Fibroblast of villous mesenchyme (primary cell): ENCODE measurements around the gene TRIML2. TPM values are rescaled to one million over a fixed set of nuclear protein-coding genes. Genes with fewer than 3 reads are reported as not detected.

Source experiments
- DNase-seq: peaks from one replicate; pipeline ENCODE4 v3.0.0-alpha.2; 2010; ENCODE audit warnings: low read depth
- H3K4me3 ChIP-seq: 2 replicates; pipeline ENCODE4 v1.5.1; 2011; ENCODE audit warnings: low read depth, mild to moderate bottlenecking, low read length
- total RNA-seq: library from RNA; depleted of rRNA; stranded (reverse); fragments of >200 nt; gene quantifications from 2 replicates; pipeline ENCODE4 v1.2.3, GENCODE V29; 2012
- TF ChIP-seq, protein P1 (sequence below): IDR thresholded peaks from 2 replicates; pipeline ENCODE4 v1.5.1; 2012; ENCODE audit warnings: low read depth, mild to moderate bottlenecking, low read length; ENCODE audit not compliant: insufficient read depth

The TRIML2 gene
- total RNA-seq, 1 donor, result not detected

DNA sequence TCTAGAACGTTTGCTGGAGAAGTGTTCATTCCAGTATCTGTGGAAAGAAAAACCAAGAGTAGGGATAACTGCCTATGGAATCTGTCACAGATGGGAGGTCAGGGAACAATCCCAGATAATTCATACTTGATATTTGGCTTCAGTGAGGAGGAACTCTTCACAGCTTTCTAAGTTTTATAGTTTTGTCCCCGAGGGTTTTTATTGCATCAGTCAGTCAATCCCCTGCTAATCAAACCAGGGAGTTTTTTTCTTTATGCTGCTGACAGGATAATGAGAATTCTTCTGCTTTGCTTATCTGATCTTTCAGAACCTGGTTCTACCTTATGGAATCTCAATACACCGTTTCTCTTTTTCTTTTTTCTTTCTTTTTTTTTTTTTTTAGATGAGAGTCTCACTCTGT, 633 bp upstream of the TRIML2 start:
- no peak for DNase-seq
- H3K4me3 ChIP-seq, result no peak overlapping the region
- TF ChIP-seq, protein P1, sequence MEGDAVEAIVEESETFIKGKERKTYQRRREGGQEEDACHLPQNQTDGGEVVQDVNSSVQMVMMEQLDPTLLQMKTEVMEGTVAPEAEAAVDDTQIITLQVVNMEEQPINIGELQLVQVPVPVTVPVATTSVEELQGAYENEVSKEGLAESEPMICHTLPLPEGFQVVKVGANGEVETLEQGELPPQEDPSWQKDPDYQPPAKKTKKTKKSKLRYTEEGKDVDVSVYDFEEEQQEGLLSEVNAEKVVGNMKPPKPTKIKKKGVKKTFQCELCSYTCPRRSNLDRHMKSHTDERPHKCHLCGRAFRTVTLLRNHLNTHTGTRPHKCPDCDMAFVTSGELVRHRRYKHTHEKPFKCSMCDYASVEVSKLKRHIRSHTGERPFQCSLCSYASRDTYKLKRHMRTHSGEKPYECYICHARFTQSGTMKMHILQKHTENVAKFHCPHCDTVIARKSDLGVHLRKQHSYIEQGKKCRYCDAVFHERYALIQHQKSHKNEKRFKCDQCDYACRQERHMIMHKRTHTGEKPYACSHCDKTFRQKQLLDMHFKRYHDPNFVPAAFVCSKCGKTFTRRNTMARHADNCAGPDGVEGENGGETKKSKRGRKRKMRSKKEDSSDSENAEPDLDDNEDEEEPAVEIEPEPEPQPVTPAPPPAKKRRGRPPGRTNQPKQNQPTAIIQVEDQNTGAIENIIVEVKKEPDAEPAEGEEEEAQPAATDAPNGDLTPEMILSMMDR, result no peak

DNA sequence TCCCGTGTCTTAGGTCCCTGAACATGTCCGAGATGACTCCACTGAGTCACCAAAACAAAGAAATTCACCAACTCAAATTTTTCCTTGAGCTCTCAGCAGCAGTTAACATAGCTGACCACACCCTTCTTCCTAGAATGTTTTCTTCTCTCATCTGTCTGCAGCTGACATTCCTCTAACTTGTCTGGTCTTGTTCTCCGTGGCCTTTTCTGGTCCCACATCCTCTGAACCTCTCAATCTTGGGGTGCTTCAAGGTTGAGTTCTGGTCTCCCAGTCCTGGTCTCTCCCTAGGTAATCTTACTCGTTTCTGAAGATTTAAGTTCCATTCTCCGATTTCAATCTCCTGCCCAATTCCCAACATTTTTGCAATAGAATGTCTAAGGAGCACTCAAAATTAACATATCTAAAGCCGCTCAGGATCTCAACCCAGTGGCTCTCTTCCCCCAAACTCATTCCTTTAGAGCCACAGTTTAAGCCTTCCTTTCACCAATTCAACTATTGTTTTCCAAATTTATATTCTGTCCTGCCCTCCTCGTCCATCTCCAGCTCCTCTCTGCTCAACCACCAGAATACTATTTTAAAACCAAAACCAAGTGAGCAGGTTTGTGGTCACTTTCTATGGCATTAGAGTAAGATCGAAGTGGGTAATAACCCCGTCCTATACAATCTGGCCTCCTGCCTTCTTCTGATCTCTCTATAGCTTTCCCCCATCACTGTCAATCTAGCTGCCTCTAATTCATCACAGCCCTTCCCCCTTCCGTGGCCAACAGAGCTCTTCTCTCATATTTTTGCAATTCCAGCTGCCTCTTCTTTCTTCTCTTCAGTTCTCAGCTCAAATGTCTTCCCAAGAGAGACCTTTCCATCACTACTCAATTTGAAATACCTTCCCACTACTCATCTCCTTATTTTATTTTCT, 1.2 kb downstream of the TRIML2 start:
- peak; percentile 19 for DNase-seq
- peak overlapping the region; percentile 21 for H3K4me3 ChIP-seq
- TF ChIP-seq, protein P1, result no peak

DNA sequence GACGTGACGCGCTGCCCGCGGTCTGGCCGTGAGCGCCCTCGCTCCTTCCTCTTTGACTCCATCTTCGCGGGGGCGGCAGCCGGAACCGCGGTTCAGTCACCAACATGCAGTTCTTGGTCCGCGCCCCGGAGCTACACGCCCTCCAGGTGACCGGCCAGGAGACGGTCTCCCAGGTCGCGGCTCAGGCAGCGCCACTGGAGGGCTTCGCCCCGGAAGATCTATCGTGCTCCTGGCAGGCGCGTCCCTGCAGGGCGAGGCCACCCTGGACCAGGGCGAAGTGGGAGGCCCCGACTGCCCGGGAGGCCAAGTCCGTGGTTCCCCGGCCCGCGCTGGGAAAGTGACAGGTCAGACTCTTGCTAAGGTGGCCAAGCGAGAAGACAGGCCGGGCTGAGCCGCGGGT, 2.9 kb downstream of the TRIML2 start:
- TF ChIP-seq, protein P1, result no peak
- H3K4me3 ChIP-seq, result no peak overlapping the region
- DNase-seq, result no peak

DNA sequence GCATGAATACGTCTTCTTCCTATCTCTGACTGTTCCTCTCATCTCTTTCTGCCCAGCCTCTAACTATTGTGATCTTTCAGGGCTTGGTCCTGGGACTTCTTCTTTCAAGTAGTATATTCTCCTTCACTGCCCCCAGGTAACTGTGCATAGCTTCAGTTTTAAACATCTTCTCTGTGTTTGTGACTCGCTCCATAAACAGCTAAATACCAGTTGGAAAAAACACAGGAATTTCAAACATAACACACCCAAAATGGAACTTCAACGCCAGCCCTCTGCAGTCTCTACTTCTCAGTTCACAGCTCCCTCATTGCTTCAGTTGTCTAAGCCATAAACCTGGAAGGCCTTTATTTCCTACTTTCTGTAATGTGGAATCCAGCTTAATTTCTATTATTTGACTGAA, 16.6 kb downstream of the TRIML2 start:
- no peak overlapping the region for H3K4me3 ChIP-seq
- TF ChIP-seq, protein P1, result no peak
- DNase-seq, result no peak

DNA sequence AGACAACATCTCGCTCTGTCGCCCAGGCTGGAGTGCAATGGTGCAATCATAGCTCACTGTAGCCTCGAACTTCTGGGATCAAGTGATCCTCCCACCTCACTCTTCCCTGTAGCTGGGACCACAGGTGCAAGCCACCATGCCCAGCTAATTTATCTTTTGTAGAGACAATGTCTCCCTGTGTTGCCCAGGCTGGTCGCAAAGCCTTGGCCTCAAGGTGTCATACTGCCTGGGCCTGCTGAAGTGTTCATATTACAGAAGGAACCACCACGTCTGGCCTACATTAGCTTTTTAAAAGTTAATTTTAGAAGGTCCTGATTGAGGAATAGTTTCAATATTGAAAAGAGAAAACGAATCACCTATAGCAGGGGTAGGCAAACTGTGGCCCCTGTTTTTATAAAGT, 22.5 kb downstream of the TRIML2 start:
- no peak for DNase-seq
- TF ChIP-seq, protein P1, result no peak
- H3K4me3 ChIP-seq, result no peak overlapping the region

DNA sequence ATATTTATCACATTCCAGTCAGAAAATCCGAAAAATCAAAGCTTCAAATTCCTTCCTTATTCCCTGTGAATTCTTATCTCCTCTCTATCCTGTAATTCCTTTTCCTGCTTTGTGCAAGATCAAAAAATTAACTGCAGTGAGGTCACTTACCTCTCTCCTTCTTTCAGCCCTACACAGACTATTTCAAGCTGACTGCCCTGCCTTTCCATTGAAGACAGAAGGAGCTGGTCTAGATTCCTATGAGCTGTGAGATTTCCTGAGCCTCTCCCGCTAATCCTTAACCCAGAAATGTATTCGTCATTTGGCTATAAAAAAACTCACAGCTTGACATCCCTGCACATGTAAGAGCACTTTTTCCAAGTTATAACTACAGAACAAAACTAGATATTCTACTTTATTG, 26.6 kb downstream of the TRIML2 start:
- TF ChIP-seq, protein P1, result no peak

More for the DNA sequence above, 26.6 kb downstream of the TRIML2 start:
- no peak for DNase-seq
- no peak overlapping the region for H3K4me3 ChIP-seq
